Natural killer cell (primary cell): ENCODE results near the gene KRAS. TPM values are rescaled to one million over a fixed set of nuclear protein-coding genes. Genes with fewer than 3 reads are reported as not detected.
A peak's percentile ranks its signal among the peaks of the same experiment; 100 is the strongest.

Source experiments
- ATAC-seq, 3 donors: fragments of 150-1000 bp in 2 of 3; fragments of 200-7000 bp in 1 of 3; cut with Tn5 transposase; 1 replicate in 1 of 3; 2 replicates in 2 of 3; pipeline ENCODE4 v1.10.0; 2021; ENCODE audit warnings: mild to moderate bottlenecking in 2 of 3, moderate library complexity in 2 of 3
- DNase-seq, 2 donors: peaks; one replicate each; pipeline versions ENCODE4 v3.0.0 to v3.0.0-alpha.2; 2013 to 2021; ENCODE audit warnings: mixed read lengths in 1 of 2
- H3K27ac ChIP-seq: one replicate; pipeline ENCODE4 v1.5.1; 2013; ENCODE audit warnings: mild to moderate bottlenecking, low read length
- H3K27me3 ChIP-seq: one replicate; pipeline ENCODE4 v1.6.1; 2013; ENCODE audit warnings: low read length; ENCODE audit not compliant: control insufficient read depth, insufficient read depth
- H3K36me3 ChIP-seq: one replicate; pipeline ENCODE4 v1.6.1; 2013; ENCODE audit warnings: low read length; ENCODE audit not compliant: control insufficient read depth, insufficient read depth
- H3K4me1 ChIP-seq: one replicate; pipeline ENCODE4 v1.6.1; 2013; ENCODE audit warnings: low read length; ENCODE audit not compliant: control insufficient read depth, insufficient read depth
- H3K4me3 ChIP-seq: one replicate; pipeline ENCODE4 v1.5.1; 2013; ENCODE audit warnings: low read length
- H3K9me3 ChIP-seq: one replicate; pipeline ENCODE4 v1.6.1; 2013; ENCODE audit warnings: low read length; ENCODE audit not compliant: control insufficient read depth, insufficient read depth
- H3K27ac Mint-ChIP-seq, 2 donors: one replicate each; pipeline ENCODE4 v1.8.0; 2022; ENCODE audit warnings: mild to moderate bottlenecking in 2 of 2, mixed read lengths in 2 of 2, moderate library complexity in 1 of 2
- H3K27me3 Mint-ChIP-seq, 2 donors: one replicate each; pipeline ENCODE4 v1.8.0; 2022; ENCODE audit warnings: low read depth in 2 of 2, mixed read lengths in 2 of 2
- H3K36me3 Mint-ChIP-seq: one replicate; pipeline ENCODE4 v1.8.0; 2022; ENCODE audit warnings: mixed read lengths
- H3K4me1 Mint-ChIP-seq, 2 donors: one replicate each; pipeline ENCODE4 v1.8.0; 2022; ENCODE audit warnings: mixed read lengths in 2 of 2
- H3K4me3 Mint-ChIP-seq: one replicate; pipeline ENCODE4 v1.8.0; 2022; ENCODE audit warnings: mild to moderate bottlenecking, moderate library complexity, mixed read lengths
- H3K9me3 Mint-ChIP-seq, 2 donors: one replicate each; pipeline ENCODE4 v1.8.0; 2022; ENCODE audit warnings: mixed read lengths in 2 of 2
- CTCF ChIP-seq: fragments of 200-600 bp; IDR thresholded peaks from one replicate; pipeline ENCODE4 v1.8.0; 2022; ENCODE audit warnings: antibody characterized with exemption
- WGBS: methylation state at CpG from one replicate; pipeline ENCODE4 v1.1.7; 2013; ENCODE audit warnings: missing lambda C conversion rate; ENCODE audit not compliant: insufficient coverage; 5-methylcytosine and 5-hydroxymethylcytosine counted together
- intact Hi-C: fragments of 100-400 bp; cut with micrococcal nuclease; formaldehyde crosslinking; loops from one replicate; pipeline ENCODE4 v1.14.2; 2022
- total RNA-seq, 4 donors: library from RNA; stranded (reverse); fragments of 120-200 nt in 1 of 4; gene quantifications; one replicate each; pipeline versions ENCODE4 v1.2.3 to v1.2.4, GENCODE V29; 2013 to 2022

Gene KRAS
- total RNA-seq, 3 donors from 2014 or later (not counting 1 experiment from before 2014, with no cell fraction given): 33.3 to 39.6 (median 35.7) TPM

DNA sequence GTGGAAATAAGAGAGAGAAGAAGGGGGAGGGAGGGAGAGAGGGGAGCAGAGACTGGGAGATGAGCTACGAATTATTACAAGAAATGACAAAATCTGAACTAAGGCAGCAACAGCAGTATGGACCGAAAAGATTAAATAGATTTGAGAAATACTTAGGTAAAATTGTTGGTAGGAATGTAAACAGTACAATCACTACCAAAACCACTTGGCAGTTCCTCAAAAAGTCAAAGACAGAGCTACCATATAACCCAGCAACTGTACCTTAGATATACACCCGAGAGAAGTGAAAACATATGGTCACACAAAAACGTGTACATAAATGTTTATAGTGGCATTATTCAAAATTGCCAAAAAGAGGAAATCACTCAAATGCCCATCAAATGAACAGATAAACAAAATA is 14.1 kb downstream of the KRAS start:
- Mint-ChIP-seq H3K4me3 (no peak overlapping the region), H3K9me3 (no peaks in the 10 kb centered on the region), H3K36me3 (peaks cover 7% of the 10 kb centered on the region), H3K27ac (peak overlapping the region; percentile 8 to 51), H3K27me3 (no peaks in the 10 kb centered on the region), H3K4me1 (peaks cover 20 to 22% of the 10 kb centered on the region in 2 donors)
- ATAC-seq (no peak), DNase-seq (no peak)
- Histone ChIP-seq H3K36me3 (peaks cover 23% of the 10 kb centered on the region), H3K4me3 (no peak overlapping the region), H3K27ac (no peak overlapping the region), H3K4me1 (peaks cover 3% of the 10 kb centered on the region), H3K27me3 (no peaks in the 10 kb centered on the region), H3K9me3 (no peaks in the 10 kb centered on the region)
- intact Hi-C loops: no loop called here
- 78% methylated on average over 1 of the region's 4 CpGs for WGBS
- no peak for TF ChIP-seq CTCF

DNA sequence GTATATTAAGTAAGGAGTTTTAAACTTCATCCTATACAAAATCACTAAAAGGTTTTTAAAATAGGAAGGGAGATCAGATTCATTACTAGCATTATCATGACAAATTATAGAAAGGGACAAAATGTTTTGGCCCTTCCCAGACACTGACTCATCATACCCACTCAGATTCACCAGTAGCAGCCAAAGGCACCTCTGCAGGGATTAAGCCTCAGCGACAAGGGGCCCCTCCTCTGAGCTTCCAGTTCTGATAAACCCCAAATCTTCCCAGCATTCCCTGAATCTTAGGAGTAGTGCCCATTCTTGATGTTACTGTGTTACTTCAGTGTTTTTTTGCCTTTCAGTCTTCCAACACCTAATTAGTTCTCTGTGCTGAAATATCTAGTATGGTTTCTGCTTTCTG is 14.5 kb downstream of the KRAS start:
- Histone ChIP-seq H3K36me3 (peaks cover 23% of the 10 kb centered on the region), H3K4me3 (no peak overlapping the region), H3K27ac (no peak overlapping the region), H3K27me3 (no peaks in the 10 kb centered on the region), H3K4me1 (no peaks in the 10 kb centered on the region), H3K9me3 (no peaks in the 10 kb centered on the region)
- intact Hi-C loops: no loop called here
- Mint-ChIP-seq H3K36me3 (peaks cover 7% of the 10 kb centered on the region), H3K4me1 (peaks cover 16 to 22% of the 10 kb centered on the region in 2 donors), H3K27me3 (no peaks in the 10 kb centered on the region), H3K4me3 (no peak overlapping the region), H3K9me3 (no peaks in the 10 kb centered on the region), H3K27ac (peak overlapping the region; percentile 8 to 51)
- no peak for TF ChIP-seq CTCF
- no peak for ATAC-seq
- WGBS: 82% methylated on average over 1 of the region's 1 CpG
- DNase-seq: no peak

DNA sequence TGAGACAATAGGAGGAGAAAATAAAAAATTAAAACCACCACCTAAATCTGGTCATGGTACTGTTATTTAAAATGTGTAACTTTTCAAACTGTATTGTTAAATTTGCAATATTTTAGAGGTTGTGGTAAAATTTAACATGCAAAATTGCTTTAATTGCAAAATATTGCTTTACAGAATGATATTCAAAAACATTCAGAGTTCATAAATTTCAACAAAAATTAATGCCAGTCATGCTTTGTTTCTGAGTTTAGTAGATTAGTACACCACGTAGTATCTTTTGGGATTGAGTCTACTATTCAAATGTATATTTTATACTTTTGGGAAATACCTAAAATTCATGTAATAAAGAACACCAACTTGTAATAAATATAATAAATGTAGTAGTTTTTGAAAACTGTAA is 37.4 kb downstream of the KRAS start:
- no peaks in the 10 kb centered on the region for H3K9me3 ChIP-seq
- no peak overlapping the region for H3K27ac Mint-ChIP-seq
- no peaks in the 10 kb centered on the region for H3K27me3 Mint-ChIP-seq
- intact Hi-C loops: no loop called here
- ATAC-seq: no peak
- no peak overlapping the region for H3K4me3 Mint-ChIP-seq
- H3K36me3 ChIP-seq: peaks cover 24% of the 10 kb centered on the region
- peaks cover 7% of the 10 kb centered on the region for H3K36me3 Mint-ChIP-seq
- no peak for DNase-seq
- H3K4me1 Mint-ChIP-seq: peaks cover 0 to 6% of the 10 kb centered on the region in 2 donors
- no peak overlapping the region for H3K4me3 ChIP-seq
- no peaks in the 10 kb centered on the region for H3K9me3 Mint-ChIP-seq
- no peak for TF ChIP-seq CTCF
- H3K4me1 ChIP-seq: no peaks in the 10 kb centered on the region
- no CpG with 5 or more reads among the region's 1 CpG for WGBS
- H3K27ac ChIP-seq: no peak overlapping the region
- H3K27me3 ChIP-seq: no peaks in the 10 kb centered on the region

GRCh38 chr12:25208554-25208953 is 42.2 kb downstream of the KRAS start:
- Mint-ChIP-seq H3K27ac (peak overlapping the region in 1 of 2 donors; percentile 57), H3K4me3 (no peak overlapping the region), H3K4me1 (no peaks in the 10 kb centered on the region), H3K27me3 (no peaks in the 10 kb centered on the region), H3K9me3 (no peaks in the 10 kb centered on the region), H3K36me3 (peaks cover under 1% of the 10 kb centered on the region)
- intact Hi-C loops: no loop called here
- 74% methylated on average over 1 of the region's 1 CpG for WGBS
- TF ChIP-seq CTCF: no peak
- Histone ChIP-seq H3K9me3 (no peaks in the 10 kb centered on the region), H3K36me3 (peaks cover 40% of the 10 kb centered on the region), H3K27ac (no peak overlapping the region), H3K4me1 (no peaks in the 10 kb centered on the region), H3K27me3 (no peaks in the 10 kb centered on the region), H3K4me3 (no peak overlapping the region)
- ATAC-seq (no peak), DNase-seq (no peak)
